ENCODE measurements around the gene SYCP2L.

DNA sequence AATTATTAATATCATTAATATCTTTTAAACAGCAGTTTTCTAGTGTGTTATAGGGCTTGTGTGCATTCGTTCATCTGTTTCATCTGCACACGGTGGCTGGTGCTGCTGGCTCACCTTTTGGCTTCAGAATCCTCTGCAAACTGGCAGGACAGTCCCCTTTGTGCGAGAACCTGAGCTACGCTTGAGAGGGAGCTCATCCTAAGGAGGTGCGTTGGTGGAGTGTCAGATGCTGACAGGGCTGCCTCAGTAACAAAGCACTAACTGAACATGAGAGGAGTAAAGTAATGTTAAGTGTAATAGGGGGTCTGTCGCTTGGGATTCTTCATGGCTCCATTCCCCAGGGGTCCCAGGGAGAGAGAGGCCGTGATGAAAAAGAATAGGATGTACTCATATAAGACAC, 134.9 kb downstream of the SYCP2L start:
- TF ChIP-seq, protein P1, sequence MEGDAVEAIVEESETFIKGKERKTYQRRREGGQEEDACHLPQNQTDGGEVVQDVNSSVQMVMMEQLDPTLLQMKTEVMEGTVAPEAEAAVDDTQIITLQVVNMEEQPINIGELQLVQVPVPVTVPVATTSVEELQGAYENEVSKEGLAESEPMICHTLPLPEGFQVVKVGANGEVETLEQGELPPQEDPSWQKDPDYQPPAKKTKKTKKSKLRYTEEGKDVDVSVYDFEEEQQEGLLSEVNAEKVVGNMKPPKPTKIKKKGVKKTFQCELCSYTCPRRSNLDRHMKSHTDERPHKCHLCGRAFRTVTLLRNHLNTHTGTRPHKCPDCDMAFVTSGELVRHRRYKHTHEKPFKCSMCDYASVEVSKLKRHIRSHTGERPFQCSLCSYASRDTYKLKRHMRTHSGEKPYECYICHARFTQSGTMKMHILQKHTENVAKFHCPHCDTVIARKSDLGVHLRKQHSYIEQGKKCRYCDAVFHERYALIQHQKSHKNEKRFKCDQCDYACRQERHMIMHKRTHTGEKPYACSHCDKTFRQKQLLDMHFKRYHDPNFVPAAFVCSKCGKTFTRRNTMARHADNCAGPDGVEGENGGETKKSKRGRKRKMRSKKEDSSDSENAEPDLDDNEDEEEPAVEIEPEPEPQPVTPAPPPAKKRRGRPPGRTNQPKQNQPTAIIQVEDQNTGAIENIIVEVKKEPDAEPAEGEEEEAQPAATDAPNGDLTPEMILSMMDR (IDR thresholded peaks at IDR 0.05): no peak
- no peak for TF ChIP-seq POLR2A (IDR thresholded peaks at IDR 0.05)
